Activated T-helper 1 cell treated with Interleukin-2 at 50 U/mL for 16 hours (primary cell): ENCODE data around the gene PNMA5.
A peak's percentile ranks its signal among the peaks of the same experiment; 100 is the strongest.

Experiments
- DNase-seq: peaks from one replicate; pipeline ENCODE4 v3.0.0-alpha.2; 2020; ENCODE audit warnings: low read depth

PNMA5 gene

DNA sequence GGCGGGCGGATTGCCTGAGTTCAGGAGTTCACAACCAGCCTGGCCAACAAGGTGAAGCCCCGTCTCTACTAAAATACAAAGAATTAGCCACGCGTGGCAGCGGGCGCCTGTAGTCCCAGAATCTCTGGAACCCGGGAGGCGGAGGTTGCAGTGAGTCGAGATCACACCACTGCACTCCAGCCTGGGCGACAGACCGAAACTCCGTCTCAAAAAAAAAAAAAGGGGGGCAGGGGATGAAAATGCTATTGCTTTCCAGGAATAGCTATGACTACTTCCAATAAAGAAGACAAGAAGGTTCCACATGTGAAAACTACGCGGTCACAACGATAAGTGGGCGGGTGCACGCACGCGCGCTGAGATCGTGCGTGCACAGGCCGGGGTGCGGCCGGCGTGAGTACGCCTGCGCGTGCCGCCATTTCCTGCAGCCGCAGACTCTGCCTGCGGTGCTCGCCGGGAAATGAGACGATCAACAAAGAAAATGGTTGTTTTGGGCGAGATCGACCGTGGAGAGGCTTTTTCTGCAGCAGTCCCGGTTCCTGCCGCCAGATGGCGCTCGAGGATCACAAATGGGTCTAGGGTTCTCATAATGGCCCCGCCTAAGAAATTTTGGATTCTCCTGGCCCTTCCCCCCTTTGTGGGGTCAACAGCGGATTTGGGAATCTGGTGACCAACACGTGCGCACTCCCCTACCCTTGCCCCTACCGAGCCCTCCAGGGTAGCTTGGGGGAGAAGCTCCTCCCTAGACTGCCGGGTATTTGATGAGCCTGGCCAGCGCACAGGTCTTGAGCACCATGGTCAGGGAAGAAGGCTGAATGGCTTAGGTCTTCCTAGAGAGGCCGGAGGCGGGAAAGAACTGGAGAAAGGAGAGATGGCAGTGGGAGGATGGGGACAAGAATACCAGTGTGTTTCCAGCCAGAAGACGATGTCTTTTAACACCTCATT, 35.1 kb downstream of the PNMA5 start:
- DNase-seq = peak; percentile 83

- no peak for DNase-seq
Observed at GRCh38 chrX:152958047-152958446, 35.9 kb downstream of the PNMA5 start.

- DNase-seq = no peak
Observed at GRCh38 chrX:152950786-152951185, 43.1 kb downstream of the PNMA5 start.

GRCh38 chrX:152949114-152949513, 44.8 kb downstream of the PNMA5 start:
- DNase-seq = no peak

- no peak for DNase-seq
Observed at GRCh38 chrX:152946681-152947080, 47.2 kb downstream of the PNMA5 start.

GRCh38 chrX:152945021-152945979, 48.6 kb downstream of the PNMA5 start:
- no peak for DNase-seq

DNA sequence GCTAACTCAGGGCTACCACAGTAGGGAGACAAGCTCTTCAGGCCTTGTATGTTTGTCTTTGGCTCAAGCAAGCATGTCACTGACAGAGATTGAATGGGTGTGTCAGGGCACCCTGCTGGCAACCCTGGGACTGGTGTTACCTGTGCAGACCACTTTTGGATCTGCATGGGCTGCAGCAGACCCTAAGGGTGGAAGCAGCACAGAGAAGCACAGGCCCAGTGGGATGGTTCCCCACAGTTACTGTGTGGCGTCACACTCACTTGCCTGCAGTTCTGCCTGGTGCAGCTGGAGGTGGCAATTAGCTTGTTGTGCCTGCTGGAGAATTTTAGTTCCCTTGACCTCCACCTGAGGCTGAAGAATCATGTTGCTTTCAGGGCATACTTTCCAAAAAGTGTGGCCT, 50.1 kb downstream of the PNMA5 start:
- no peak for DNase-seq

- DNase-seq = no peak
Observed at GRCh38 chrX:152942077-152942442, 51.9 kb downstream of the PNMA5 start.

DNA sequence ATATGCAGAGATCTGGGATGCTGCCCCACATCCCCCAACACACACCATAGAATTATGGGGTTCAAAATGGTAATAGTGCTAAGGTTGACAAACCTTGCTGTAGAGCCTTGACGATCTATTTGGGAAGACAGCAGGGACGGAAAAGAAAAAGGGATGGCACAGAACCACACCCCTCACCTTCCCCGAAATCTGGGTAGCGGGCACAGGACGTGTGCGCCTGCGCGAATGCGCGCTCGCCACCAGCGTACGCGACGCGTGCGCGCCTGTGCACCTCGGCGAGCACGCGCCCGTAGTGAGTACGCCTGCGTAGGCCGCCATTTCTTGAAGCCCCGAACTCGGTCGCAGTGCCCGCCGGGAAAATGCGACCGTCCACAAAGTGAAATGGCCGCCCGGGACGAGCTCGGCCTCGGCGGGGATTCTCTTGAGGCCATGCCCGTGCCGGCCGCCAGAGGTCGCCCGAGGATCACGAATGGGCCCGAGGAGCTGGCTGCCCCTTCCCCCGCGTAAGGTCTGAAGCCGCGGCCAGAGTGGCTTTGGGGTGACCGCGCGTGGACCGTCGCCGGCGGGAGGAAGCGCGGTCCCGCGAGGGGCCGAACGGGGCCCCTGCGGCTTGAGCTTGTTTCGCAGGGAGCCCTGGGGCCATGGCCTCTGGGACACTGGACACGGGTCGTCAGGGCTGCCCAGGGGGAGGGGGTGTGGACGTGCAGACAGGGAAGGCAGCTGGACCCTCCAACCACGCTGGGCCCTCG, 52.4 kb downstream of the PNMA5 start:
- DNase-seq = peak; percentile 84
